Astrocyte of the hippocampus (primary cell): ENCODE measurements around the gene TEX48.

Experiments used
- DNase-seq: peaks from one replicate; pipeline ENCODE4 v3.0.0; 2011; ENCODE audit warnings: low read depth, low spot score

TEX48 gene

GRCh38 chr9:114621561-114621960 is 60.4 kb downstream of the TEX48 start:
- DNase-seq: no peak

- DNase-seq: no peak
Observed at GRCh38 chr9:114619191-114619761, 62.7 kb downstream of the TEX48 start.

- DNase-seq: no peak
Observed at GRCh38 chr9:114616684-114617520, 65.1 kb downstream of the TEX48 start.
